GM18505 (cell line): Measurements from ENCODE around the gene TMEM163.
"Not testable (repeated sequence)": the region's sequence is repeated elsewhere in the genome, so short reads cannot be mapped to it uniquely, and the experiment has no call there.

Source experiments
- ATAC-seq: cut with Tn5 transposase; IDR thresholded peaks from one replicate; pipeline ENCODE4 v1.9.1; 2021; ENCODE audit not compliant: unreplicated experiment
- POLR2A ChIP-seq: IDR thresholded peaks from 4 replicates; pipeline ENCODE4 v1.6.1; 2011; ENCODE audit warnings: borderline replicate concordance; ENCODE audit not compliant: insufficient read depth, insufficient read length; ENCODE audit errors: extremely low read depth

TMEM163 gene

DNA sequence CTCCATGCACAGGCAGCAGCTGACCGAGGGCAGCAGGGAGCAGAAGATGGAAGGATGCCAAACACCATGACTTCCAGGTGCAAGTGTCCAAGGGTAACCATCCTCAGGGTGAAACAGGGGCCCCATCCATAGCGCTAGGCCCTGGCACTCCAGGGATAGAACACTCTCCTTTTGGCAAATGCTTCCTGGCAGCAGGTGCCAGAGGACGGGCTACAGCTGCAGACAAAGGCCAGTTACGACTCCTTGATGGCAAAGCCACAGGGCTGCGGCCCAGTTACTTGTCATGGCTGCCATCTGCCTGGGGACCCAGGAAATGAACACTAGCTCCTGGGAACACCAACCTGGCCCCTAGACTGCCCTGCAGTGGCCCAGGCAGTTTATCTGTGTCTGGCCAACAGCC lies 178.8 kb downstream of the TMEM163 start:
- no peak for ATAC-seq
- TF ChIP-seq POLR2A = no peak

DNA sequence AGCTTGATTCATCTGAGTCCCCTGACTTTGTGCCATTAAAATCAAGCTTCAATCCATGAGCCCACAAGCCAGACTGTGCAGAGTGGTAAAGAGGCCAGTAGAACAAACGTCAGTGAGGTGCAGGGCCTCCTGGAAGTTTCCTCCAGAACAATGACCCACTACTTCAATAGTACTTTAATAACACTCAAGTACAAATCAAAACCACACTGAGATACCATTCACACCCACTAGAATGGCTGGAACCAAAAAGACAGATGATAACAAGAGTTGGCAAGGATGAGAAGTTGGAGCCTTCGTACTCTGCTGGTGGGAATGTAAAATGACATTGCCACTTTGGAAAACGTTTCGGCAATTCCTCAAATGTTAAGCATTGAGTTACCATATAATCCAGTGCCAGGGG lies 181.1 kb downstream of the TMEM163 start:
- ATAC-seq = no peak
- no peak for TF ChIP-seq POLR2A

DNA sequence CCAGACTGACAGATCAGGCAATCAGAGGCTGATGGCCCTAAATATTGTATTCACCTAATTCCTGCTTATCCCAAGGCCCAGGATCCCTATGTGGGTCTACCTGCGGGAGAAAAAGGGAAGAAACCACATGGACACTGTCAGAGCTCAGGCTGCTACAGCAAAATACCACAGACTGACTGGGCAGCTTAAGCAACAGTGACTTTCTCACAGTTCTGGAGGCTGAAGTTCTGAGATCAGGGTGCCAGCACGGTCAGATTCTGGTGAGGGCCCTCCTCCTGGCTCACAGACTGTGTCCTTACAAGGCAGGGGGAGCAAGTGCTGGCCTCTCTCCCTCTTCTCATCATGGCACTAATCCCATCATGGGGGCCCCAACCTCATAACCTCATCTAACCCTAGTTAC lies 181.7 kb downstream of the TMEM163 start:
- ATAC-seq = no peak
- TF ChIP-seq POLR2A = no peak

DNA sequence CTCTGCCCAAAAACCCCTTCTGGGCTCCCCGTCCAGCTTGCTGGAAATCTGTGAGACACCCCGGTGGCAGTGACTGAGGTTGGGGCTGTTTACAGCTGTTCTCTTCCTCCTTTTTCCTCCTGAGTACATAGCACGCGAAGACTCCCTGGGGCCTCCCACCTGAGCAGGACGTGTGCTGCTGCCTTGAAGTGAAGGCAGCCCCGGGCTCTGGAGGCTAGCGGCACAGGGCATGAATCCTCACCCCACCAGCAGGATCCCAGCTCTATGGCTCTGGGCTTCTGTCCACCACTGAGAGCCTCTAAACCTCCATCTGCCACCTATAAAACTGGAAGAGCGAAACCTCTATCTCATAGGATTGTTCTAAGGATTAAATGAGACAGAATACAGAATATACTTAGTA lies 182.5 kb downstream of the TMEM163 start:
- no peak for ATAC-seq
- TF ChIP-seq POLR2A = no peak

DNA sequence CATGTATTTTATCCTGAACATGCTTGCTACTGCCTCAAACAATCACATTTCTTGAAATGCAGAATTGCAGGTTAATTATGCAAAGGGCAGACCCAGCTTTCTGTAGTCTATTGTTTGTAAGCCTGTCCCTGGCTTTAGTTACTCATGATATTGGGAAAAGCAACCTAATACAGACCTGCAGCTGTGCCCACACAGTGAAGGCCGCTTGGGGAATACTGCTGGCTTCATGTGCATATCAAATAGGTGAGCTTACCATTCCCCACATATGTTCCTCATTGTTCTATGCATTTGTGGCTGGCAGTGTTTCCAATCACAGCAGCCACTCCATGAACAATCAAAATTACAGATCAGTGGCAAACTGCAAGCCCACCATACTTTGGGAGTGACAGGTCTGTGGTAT lies 186.3 kb downstream of the TMEM163 start:
- ATAC-seq = no peak

DNA sequence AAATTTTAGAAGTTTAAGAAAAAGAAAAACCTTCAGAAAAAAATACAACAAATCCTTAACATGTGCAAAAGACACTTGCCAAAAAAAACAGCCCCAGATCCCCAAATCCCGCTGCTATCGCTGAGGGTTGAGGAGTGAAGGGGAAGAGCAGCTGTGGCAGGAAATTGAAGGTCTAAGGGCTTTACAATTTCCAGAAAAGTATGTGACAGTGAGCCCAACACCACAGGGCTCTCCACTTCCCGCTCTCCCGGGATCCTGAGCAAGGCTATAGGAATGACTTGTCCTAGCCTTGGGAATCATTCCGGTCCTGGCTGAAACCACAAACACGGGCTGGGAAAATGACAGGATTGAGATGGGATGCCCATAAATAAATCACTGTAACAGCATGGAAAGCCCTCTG lies 191.4 kb downstream of the TMEM163 start:
- no peak for ATAC-seq
- no peak for TF ChIP-seq POLR2A

More for the DNA sequence above, 186.3 kb downstream of the TMEM163 start:
- no peak for TF ChIP-seq POLR2A

DNA sequence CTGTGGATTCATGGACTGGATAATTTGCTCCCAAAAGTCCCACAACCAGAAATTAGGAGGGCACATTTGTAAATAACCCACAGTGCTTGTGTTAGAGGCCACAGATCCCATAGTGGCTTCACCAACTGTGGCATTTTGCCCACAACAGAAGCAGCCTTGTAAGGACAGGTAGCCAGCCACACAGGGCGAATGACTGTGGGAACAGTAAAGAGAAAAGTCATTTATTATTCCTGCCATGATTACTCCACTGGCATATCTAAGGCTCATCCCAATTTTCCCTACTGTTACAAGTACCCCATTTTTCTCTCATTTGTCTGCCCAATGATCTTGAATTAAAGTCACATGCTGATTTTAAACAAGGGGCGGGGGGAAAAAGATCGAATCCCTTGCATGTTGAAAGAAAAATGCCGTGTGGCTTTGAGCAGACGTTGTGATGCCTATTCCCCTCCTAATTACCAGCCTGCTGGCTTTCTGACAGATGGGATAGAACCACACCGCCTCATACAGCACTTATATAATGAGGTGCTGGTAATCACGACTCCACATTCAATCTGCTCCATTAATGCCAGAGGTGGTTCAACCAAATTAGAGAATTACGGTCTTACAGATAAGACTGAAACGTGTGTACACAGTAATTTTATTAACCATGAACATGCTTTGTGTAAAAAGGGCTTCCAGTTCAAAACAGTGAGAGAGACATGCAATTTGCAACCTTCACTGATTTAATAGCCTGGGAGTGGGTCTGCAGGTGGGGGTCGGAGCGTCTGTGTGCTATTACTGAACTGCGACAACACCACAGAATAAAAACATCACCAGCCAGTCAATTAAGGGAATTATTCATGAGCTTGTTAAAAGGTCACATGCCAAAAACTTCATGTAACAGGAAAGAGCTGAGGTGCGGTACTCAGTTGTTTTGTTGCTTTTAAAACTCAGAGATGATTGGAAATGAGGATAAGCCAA lies 196.0 kb downstream of the TMEM163 start:
- TF ChIP-seq POLR2A = no peak
- no peak for ATAC-seq

DNA sequence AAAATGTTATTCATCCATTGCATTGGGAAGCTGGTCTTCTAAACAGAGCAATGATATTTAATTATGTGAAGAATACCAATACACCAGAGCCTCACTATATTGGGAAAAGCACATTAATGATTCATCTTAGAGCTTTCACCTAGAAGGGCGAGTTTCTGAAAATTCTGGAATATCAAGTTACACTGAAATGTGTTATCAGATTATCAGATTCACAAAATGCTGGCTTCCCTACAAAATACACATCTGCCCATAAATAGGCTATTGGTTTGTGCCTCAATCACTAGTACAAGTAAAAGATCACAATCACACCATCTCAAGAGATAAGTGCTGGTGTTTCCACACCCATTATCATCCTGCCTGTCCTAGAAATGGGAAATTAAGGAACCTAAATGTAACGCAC lies 200.7 kb downstream of the TMEM163 start:
- TF ChIP-seq POLR2A = no peak
- ATAC-seq = no peak

DNA sequence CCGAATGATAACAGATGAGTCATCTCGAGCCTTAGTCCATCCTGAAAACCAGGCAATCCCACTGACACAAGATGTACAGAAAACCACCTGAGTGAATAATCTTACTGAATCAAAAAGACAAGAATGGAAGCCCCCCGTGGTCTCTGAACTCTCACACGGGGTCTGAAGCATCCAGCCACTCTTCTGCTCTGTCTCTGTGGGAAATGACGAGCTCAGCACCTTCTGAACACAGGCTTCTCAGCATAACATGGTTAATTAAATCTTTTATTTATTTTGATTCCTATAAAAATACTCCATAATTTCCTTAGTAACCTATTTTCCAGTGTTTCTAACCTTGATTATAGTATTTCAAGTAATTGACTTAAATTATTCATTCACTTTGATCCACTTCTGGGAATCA lies 203.7 kb downstream of the TMEM163 start:
- no peak for ATAC-seq
- TF ChIP-seq POLR2A = no peak

DNA sequence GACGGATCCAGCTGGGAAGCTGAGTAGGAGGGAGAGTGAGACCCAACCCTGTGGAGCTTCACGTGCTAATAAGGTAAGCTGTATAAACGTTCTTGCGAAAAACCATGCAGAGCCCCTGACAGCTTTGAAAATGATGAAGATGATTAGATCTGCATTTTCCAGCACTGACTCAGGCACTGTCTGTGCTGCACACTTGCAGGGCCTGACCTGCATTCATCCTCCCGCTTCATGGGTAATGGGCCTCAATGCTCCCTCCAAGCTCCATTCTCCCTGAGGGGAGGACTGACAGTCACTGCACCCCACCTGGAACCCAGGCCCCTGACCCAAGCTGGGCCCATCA lies 205.4 kb downstream of the TMEM163 start:
- no peak for ATAC-seq
- no peak for TF ChIP-seq POLR2A

DNA sequence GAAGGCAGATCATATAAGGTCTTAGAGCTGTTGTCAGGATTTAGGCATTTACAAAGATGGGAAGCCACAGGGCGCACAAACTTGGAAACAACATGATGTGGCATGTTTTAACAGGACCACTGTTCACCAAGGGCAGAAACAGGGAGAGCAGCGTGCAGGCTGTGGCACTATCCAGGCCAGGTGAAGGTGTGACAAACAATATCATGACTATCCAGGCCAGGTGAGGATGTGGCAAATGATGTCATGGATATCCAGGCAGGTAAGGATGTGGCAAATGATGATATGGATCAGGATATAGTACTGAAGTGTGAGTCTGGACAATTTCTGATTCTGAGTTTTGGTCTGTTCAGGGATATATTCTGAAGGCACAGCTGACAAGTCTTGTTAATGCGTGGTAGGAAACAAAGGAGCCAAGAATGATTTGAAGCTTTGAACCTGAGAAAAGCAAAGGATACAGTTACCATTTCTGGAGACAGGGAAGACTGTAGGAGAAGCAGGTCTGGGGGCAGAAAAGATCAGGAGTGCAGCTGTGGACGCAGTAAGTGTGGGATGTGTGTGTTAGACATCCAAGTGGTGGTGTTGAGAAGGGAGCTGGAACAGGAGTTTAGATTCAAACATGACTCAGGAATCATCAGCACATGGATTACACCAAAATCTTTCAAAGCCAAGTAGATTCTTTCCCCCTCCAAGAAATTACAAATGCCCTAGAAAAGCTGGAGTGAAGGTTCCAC lies 205.9 kb downstream of the TMEM163 start:
- no peak for ATAC-seq
- TF ChIP-seq POLR2A = no peak

DNA sequence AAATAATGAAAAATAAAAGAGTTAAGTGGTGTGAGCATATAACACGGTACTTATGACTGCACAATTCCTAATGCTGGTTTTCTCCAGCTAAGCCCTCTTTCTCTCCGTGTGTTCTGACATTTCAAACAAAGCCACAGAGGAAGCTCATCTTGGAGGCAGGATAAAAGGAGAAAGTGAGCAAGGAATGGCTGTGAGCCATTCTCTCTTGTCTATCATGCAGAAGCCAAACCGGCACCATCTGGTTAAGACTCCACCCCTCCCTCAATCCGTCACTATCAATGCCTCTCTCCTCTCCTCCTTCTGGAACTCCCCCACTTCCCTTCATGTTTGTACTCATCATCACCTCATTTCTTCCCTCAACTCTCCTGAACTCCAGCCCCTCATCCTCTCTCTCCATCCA lies 210.4 kb downstream of the TMEM163 start:
- no peak for ATAC-seq
- no peak for TF ChIP-seq POLR2A

DNA sequence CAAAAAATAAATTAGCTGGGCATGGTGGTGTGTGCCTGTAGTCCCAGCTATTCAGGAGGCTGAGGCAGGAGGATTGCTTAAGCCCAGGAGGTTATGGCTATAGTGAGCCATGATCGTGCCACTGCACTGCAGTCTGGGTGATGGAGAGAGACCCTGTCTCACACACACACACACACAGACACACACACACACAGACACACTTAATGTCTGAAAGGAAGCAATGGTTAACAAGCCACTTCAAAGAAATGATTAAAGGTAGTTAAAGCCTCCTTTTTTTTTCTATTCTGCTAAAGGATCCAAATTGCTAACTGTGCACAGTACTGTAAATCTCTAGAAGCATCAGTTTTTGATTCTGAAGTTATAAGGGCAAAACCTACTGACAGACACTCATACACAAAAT lies 211.1 kb downstream of the TMEM163 start:
- no peak for ATAC-seq
- TF ChIP-seq POLR2A = no peak

DNA sequence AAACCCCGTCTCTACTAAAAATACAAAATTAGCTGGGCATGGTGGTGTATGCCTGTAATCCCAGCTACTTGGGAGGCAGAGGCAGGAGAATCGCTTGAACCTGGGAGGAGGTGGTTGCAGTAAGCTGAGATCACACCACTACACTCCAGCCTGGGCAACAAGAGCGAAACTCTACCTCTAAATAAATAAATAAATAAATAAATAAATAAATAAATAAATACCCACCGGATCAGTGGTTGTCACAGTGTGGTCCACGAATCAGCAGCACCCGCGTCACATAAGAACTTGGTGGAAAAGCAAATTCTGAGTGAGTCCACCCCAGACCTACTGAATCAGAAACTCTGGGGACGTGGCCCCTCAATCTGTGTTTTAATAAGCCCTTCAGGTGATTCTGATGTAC lies 211.6 kb downstream of the TMEM163 start:
- not testable (repeated sequence) for ATAC-seq
